Keratinocyte (primary cell): ENCODE results near the gene ZSCAN23. TPM values are rescaled to one million over a fixed set of nuclear protein-coding genes. Genes with fewer than 3 reads are reported as not detected.

Experiments
- DNase-seq: peaks from one replicate; pipeline ENCODE4 v3.0.0-alpha.2; 2011; ENCODE audit warnings: low read depth, missing footprints, low spot score
- FAIRE-seq: peaks from 2 replicates; lab custom pipeline; 2011; peaks lifted over from hg19 to GRCh38; lab: Jason Lieb, UNC
- H2AFZ ChIP-seq: 2 replicates; pipeline ENCODE4 v1.6.0; 2012; ENCODE audit warnings: low read length, control low read depth, inconsistent platforms; ENCODE audit not compliant: control insufficient read depth
- H3K27ac ChIP-seq: 2 replicates; pipeline ENCODE4 v1.5.1; 2011; ENCODE audit warnings: low read length; ENCODE audit not compliant: control insufficient read depth, insufficient read depth
- H3K27me3 ChIP-seq: 3 replicates; pipeline ENCODE4 v1.6.0; 2011; ENCODE audit warnings: low read length; ENCODE audit not compliant: control insufficient read depth, insufficient read depth; ENCODE audit errors: extremely low read depth
- H3K36me3 ChIP-seq, 2 experiments: 2 replicates in 1 of 2; 3 replicates in 1 of 2; pipeline ENCODE4 v1.5.1; 2011; ENCODE audit warnings: low read length in 2 of 2, mild to moderate bottlenecking in 1 of 2; ENCODE audit not compliant: control insufficient read depth in 2 of 2, insufficient read depth in 2 of 2; ENCODE audit errors: extremely low read depth in 1 of 2
- H3K4me1 ChIP-seq: 3 replicates; pipeline ENCODE4 v1.5.1; 2011; ENCODE audit warnings: low read length; ENCODE audit not compliant: control insufficient read depth, insufficient read depth; ENCODE audit errors: extremely low read depth
- H3K4me2 ChIP-seq: 3 replicates; pipeline ENCODE4 v1.6.0; 2011; ENCODE audit warnings: low read depth, low read length; ENCODE audit not compliant: control insufficient read depth, insufficient read depth; ENCODE audit errors: extremely low read depth
- H3K4me3 ChIP-seq, 3 experiments: fragments of 200-600 bp in 1 of 3; sonication (generic) in 1 of 3; 2 replicates in 2 of 3; 3 replicates in 1 of 3; pipeline ENCODE4 v1.5.1; 2011 to 2016; ENCODE audit warnings: low read length in 3 of 3, mild to moderate bottlenecking in 3 of 3, control low read depth in 2 of 3, inconsistent platforms in 1 of 3, low read depth in 1 of 3, mixed read lengths in 1 of 3, mixed run types in 1 of 3, moderate library complexity in 1 of 3; ENCODE audit not compliant: control insufficient read depth in 2 of 3, insufficient read depth in 2 of 3; ENCODE audit errors: extremely low read depth in 1 of 3
- H3K79me2 ChIP-seq: 2 replicates; pipeline ENCODE4 v1.6.0; 2012; ENCODE audit warnings: low read length; ENCODE audit not compliant: control insufficient read depth, insufficient read depth
- H3K9ac ChIP-seq: 3 replicates; pipeline ENCODE4 v1.6.0; 2011; ENCODE audit warnings: low read length; ENCODE audit not compliant: control insufficient read depth, insufficient read depth; ENCODE audit errors: extremely low read depth
- H3K9me1 ChIP-seq: 3 replicates; pipeline ENCODE4 v1.6.0; 2011; ENCODE audit warnings: low read length; ENCODE audit not compliant: control insufficient read depth, insufficient read depth; ENCODE audit errors: extremely low read depth
- H3K9me3 ChIP-seq: 2 replicates; pipeline ENCODE4 v1.5.1; 2012; ENCODE audit warnings: low read depth, low read length; ENCODE audit not compliant: control insufficient read depth
- H4K20me1 ChIP-seq: 3 replicates; pipeline ENCODE4 v1.6.0; 2011; ENCODE audit warnings: low read length; ENCODE audit not compliant: control insufficient read depth, insufficient read depth; ENCODE audit errors: extremely low read depth
- EZH2 ChIP-seq: IDR thresholded peaks from one replicate; pipeline ENCODE4 v1.6.1; 2012; ENCODE audit warnings: inconsistent platforms, mild to moderate bottlenecking, low read length, moderate library complexity
- dilution Hi-C: fragments of 300-500 bp; cut with MboI; formaldehyde crosslinking; loops from one replicate; pipeline ENCODE4 v1.7.0; 2020; ENCODE audit warnings: low sequenced_read_pairs; ENCODE audit not compliant: extremely low pct_ligation_motif_present
- polyA plus RNA-seq, 5 experiments: library from polyadenylated mRNA; depleted of rRNA in 3 of 5; stranded (reverse) in 3 of 5; stranded (forward) in 1 of 5; unstranded in 1 of 5; fragments of >200 nt; gene quantifications; 1 replicate in 1 of 5; 2 replicates in 3 of 5; 3 replicates in 1 of 5; pipeline versions ENCODE4 v1.2.1 to v1.2.3, GENCODE V29; 2011 to 2012; ENCODE audit warnings: missing spikeins in 2 of 5, low read depth in 1 of 5, low replicate concordance in 1 of 5
- TF ChIP-seq, protein P1 (sequence below), 3 experiments: IDR thresholded peaks in 1 of 3; conservative IDR thresholded peaks in 1 of 3; optimal IDR thresholded peaks in 1 of 3; 2 replicates in 2 of 3; 3 replicates in 1 of 3; pipeline versions ENCODE3 to v1.5.1; 2011; ENCODE audit warnings: low read length in 3 of 3, mild to moderate bottlenecking in 3 of 3, moderate library complexity in 2 of 3, control low read depth in 1 of 3, inconsistent platforms in 1 of 3; ENCODE audit not compliant: insufficient read depth in 2 of 3; ENCODE audit errors: extremely low read depth in 1 of 3

The ZSCAN23 gene
- polyA plus RNA-seq, 1 donor (not counting 4 experiments of a cell fraction or from before 2014, with no cell fraction given): 1.8 TPM

DNA sequence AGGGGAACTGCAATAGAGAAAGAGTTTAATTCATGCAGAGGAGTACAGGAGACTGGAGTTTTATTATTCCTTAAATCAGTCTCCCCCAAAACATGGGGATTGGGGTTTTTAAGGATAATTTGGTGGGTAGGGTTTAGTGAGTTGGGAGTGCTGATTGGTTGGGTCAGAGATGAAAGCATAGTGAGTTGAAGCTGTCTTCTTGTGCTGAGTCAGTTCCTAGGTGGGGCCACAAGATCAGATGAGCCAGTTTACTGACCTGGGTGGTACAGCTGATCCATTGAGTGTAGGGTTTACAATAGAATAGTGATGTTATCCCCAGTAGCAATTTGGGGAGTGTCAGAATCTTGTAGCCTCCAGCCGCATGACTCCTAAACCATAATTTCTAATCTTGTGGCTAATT, 43.2 kb upstream of the ZSCAN23 start:
- H3K9me3 ChIP-seq: no peaks in the 10 kb centered on the region
- no peaks in the 10 kb centered on the region for H4K20me1 ChIP-seq
- no peak for DNase-seq
- no peaks in the 10 kb centered on the region for H3K9me1 ChIP-seq
- peaks cover 4% of the 10 kb centered on the region for H3K4me1 ChIP-seq
- H3K79me2 ChIP-seq: no peaks in the 10 kb centered on the region
- H3K36me3 ChIP-seq: no peaks in the 10 kb centered on the region
- H3K4me3 ChIP-seq: no peak overlapping the region
- dilution Hi-C loops: no loop called here
- no peak overlapping the region for H3K4me2 ChIP-seq
- peaks cover 4% of the 10 kb centered on the region for H3K27me3 ChIP-seq
- H2AFZ ChIP-seq: no peak overlapping the region
- no peak overlapping the region for H3K9ac ChIP-seq
- TF ChIP-seq EZH2: no peak
- TF ChIP-seq, protein P1, sequence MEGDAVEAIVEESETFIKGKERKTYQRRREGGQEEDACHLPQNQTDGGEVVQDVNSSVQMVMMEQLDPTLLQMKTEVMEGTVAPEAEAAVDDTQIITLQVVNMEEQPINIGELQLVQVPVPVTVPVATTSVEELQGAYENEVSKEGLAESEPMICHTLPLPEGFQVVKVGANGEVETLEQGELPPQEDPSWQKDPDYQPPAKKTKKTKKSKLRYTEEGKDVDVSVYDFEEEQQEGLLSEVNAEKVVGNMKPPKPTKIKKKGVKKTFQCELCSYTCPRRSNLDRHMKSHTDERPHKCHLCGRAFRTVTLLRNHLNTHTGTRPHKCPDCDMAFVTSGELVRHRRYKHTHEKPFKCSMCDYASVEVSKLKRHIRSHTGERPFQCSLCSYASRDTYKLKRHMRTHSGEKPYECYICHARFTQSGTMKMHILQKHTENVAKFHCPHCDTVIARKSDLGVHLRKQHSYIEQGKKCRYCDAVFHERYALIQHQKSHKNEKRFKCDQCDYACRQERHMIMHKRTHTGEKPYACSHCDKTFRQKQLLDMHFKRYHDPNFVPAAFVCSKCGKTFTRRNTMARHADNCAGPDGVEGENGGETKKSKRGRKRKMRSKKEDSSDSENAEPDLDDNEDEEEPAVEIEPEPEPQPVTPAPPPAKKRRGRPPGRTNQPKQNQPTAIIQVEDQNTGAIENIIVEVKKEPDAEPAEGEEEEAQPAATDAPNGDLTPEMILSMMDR (optimal IDR thresholded peaks at IDR 0.05 in 1 of 3, IDR thresholded peaks at IDR 0.05 in 1 of 3, conservative IDR thresholded peaks at IDR 0.05 in 1 of 3; ENCODE audit: extremely low read depth in 1 of 3, insufficient read depth in 2 of 3, low read length in 3 of 3): no peak
- no peak for FAIRE-seq
- H3K27ac ChIP-seq: no peak overlapping the region

DNA sequence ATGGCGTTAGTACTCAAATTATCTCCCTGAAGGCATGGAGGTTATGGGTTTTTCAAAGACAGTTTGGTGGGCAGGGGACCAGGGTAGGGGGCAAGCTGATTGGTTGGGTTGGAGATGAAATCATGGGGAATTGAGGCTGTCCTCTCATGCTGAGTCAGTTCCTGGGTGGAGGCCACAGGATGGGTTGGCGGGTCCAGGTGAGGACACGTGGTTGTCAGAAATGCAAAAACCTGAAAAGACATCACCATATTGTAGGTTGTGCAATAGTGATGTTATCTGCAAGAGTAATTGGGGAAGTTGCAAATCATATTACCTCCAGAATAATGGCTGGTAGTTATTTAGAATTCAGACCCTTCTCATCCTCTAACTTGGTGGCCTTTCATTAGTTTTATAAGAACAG, 42.2 kb upstream of the ZSCAN23 start:
- dilution Hi-C loops: no loop called here
- Histone ChIP-seq H3K4me1 (peaks cover 4% of the 10 kb centered on the region), H3K4me3 (no peak overlapping the region), H3K36me3 (no peaks in the 10 kb centered on the region), H3K79me2 (no peaks in the 10 kb centered on the region), H3K27me3 (peaks cover 8% of the 10 kb centered on the region), H3K27ac (no peak overlapping the region), H4K20me1 (no peaks in the 10 kb centered on the region), H3K9ac (no peak overlapping the region), H2AFZ (no peak overlapping the region), H3K9me3 (no peaks in the 10 kb centered on the region), H3K4me2 (no peak overlapping the region), H3K9me1 (no peaks in the 10 kb centered on the region)
- FAIRE-seq (no peak), DNase-seq (no peak)
- TF ChIP-seq, protein P1 (optimal IDR thresholded peaks at IDR 0.05 in 1 of 3, IDR thresholded peaks at IDR 0.05 in 1 of 3, conservative IDR thresholded peaks at IDR 0.05 in 1 of 3; ENCODE audit: extremely low read depth in 1 of 3, insufficient read depth in 2 of 3, low read length in 3 of 3): no peak
- TF ChIP-seq EZH2: no peak
